Measurements from ENCODE around the gene ASGR1. TPM values are rescaled to one million over a fixed set of nuclear protein-coding genes. Genes with fewer than 3 reads are reported as not detected.
"Not testable (repeated sequence)": the region's sequence is repeated elsewhere in the genome, so short reads cannot be mapped to it uniquely, and the experiment has no call there.

The ASGR1 gene
- total RNA-seq, 2 donors from 2014 or later = 0.95 TPM; not detected in 1

GRCh38 chr17:7173687-7174602, 5.2 kb downstream of the ASGR1 start:
- Mint-ChIP-seq H3K4me1 (ENCODE audit: low read depth in 2 of 2) (peaks cover 6 to 7% of the 10 kb centered on the region in 2 donors), H3K27me3 (peaks cover 6 to 8% of the 10 kb centered on the region in 2 donors), H3K27ac (no peak overlapping the region), H3K36me3 (no peaks in the 10 kb centered on the region), H3K9me3 (no peaks in the 10 kb centered on the region), H3K4me3 (no peak overlapping the region)
- DNase-seq (ENCODE audit: low spot score) (no peak), ATAC-seq (peak; percentile 55 to 80)

GRCh38 chr17:7172522-7173191, 6.5 kb downstream of the ASGR1 start:
- not testable (repeated sequence) for H3K27me3 Mint-ChIP-seq; H3K9me3 Mint-ChIP-seq; H3K4me3 Mint-ChIP-seq; DNase-seq (ENCODE audit: low spot score); H3K36me3 Mint-ChIP-seq; H3K4me1 Mint-ChIP-seq (ENCODE audit: low read depth in 2 of 2); ATAC-seq; H3K27ac Mint-ChIP-seq

GRCh38 chr17:7169565-7169908, 9.6 kb downstream of the ASGR1 start:
- H3K27me3 Mint-ChIP-seq; DNase-seq (ENCODE audit: low spot score); H3K9me3 Mint-ChIP-seq; H3K27ac Mint-ChIP-seq; H3K4me3 Mint-ChIP-seq; H3K4me1 Mint-ChIP-seq (ENCODE audit: low read depth in 2 of 2); ATAC-seq; H3K36me3 Mint-ChIP-seq: not testable (repeated sequence)

GRCh38 chr17:7168841-7169564, 10.2 kb downstream of the ASGR1 start:
- H3K9me3 Mint-ChIP-seq; H3K36me3 Mint-ChIP-seq; H3K4me3 Mint-ChIP-seq; ATAC-seq; H3K27me3 Mint-ChIP-seq; H3K27ac Mint-ChIP-seq; DNase-seq (ENCODE audit: low spot score); H3K4me1 Mint-ChIP-seq (ENCODE audit: low read depth in 2 of 2): not testable (repeated sequence)

- H3K27ac Mint-ChIP-seq = no peak overlapping the region
- no peak for DNase-seq (ENCODE audit: low spot score)
- H3K9me3 Mint-ChIP-seq = no peaks in the 10 kb centered on the region
- ATAC-seq = no peak
- H3K4me3 Mint-ChIP-seq = no peak overlapping the region
- no peaks in the 10 kb centered on the region for H3K4me1 Mint-ChIP-seq (ENCODE audit: low read depth in 2 of 2)
- H3K36me3 Mint-ChIP-seq = no peaks in the 10 kb centered on the region
- H3K27me3 Mint-ChIP-seq = peaks cover 0 to 11% of the 10 kb centered on the region in 2 donors
Measured at GRCh38 chr17:7167832-7168231, 11.3 kb downstream of the ASGR1 start.

GRCh38 chr17:7166873-7167272, 12.3 kb downstream of the ASGR1 start:
- no peak overlapping the region for H3K4me3 Mint-ChIP-seq
- no peak overlapping the region for H3K27ac Mint-ChIP-seq
- no peaks in the 10 kb centered on the region for H3K36me3 Mint-ChIP-seq
- peaks cover 0 to 13% of the 10 kb centered on the region in 2 donors for H3K27me3 Mint-ChIP-seq
- ATAC-seq = no peak
- H3K4me1 Mint-ChIP-seq (ENCODE audit: low read depth in 2 of 2) = no peaks in the 10 kb centered on the region
- no peaks in the 10 kb centered on the region for H3K9me3 Mint-ChIP-seq
- no peak for DNase-seq (ENCODE audit: low spot score)

- H3K36me3 Mint-ChIP-seq; DNase-seq (ENCODE audit: low spot score); H3K4me3 Mint-ChIP-seq; H3K27ac Mint-ChIP-seq; H3K4me1 Mint-ChIP-seq (ENCODE audit: low read depth in 2 of 2); H3K9me3 Mint-ChIP-seq; ATAC-seq: not testable (repeated sequence)
- H3K27me3 Mint-ChIP-seq = peaks cover 17 to 24% of the 10 kb centered on the region in 2 donors
Measured at GRCh38 chr17:7159571-7159970, 19.6 kb downstream of the ASGR1 start.

GRCh38 chr17:7158424-7158823, 20.7 kb downstream of the ASGR1 start:
- peaks cover 22 to 30% of the 10 kb centered on the region in 2 donors for H3K27me3 Mint-ChIP-seq
- not testable (repeated sequence) for H3K27ac Mint-ChIP-seq; H3K4me3 Mint-ChIP-seq; DNase-seq (ENCODE audit: low spot score); H3K9me3 Mint-ChIP-seq; H3K4me1 Mint-ChIP-seq (ENCODE audit: low read depth in 2 of 2); ATAC-seq; H3K36me3 Mint-ChIP-seq

- no peak overlapping the region for H3K27ac Mint-ChIP-seq
- no peak overlapping the region for H3K4me3 Mint-ChIP-seq
- no peaks in the 10 kb centered on the region for H3K36me3 Mint-ChIP-seq
- DNase-seq (ENCODE audit: low spot score) (no peak), ATAC-seq (no peak)
- no peaks in the 10 kb centered on the region for H3K9me3 Mint-ChIP-seq
- H3K27me3 Mint-ChIP-seq = peaks cover 23 to 35% of the 10 kb centered on the region in 2 donors
- H3K4me1 Mint-ChIP-seq (ENCODE audit: low read depth in 2 of 2) = no peaks in the 10 kb centered on the region
Measured at GRCh38 chr17:7156342-7156940, 22.7 kb downstream of the ASGR1 start.

- Mint-ChIP-seq H3K9me3 (no peaks in the 10 kb centered on the region), H3K27me3 (peaks cover 6 to 7% of the 10 kb centered on the region in 2 donors), H3K27ac (no peak overlapping the region), H3K4me3 (no peak overlapping the region), H3K36me3 (no peaks in the 10 kb centered on the region), H3K4me1 (ENCODE audit: low read depth in 2 of 2) (no peaks in the 10 kb centered on the region)
- no peak for ATAC-seq
- DNase-seq (ENCODE audit: low spot score) = no peak
Measured at GRCh38 chr17:7147772-7148171, 31.4 kb downstream of the ASGR1 start.

GRCh38 chr17:7146115-7146514, 33.1 kb downstream of the ASGR1 start:
- ATAC-seq (no peak), DNase-seq (ENCODE audit: low spot score) (no peak)
- H3K27me3 Mint-ChIP-seq = peaks cover 0 to 2% of the 10 kb centered on the region in 2 donors
- H3K9me3 Mint-ChIP-seq = no peaks in the 10 kb centered on the region
- no peaks in the 10 kb centered on the region for H3K4me1 Mint-ChIP-seq (ENCODE audit: low read depth in 2 of 2)
- H3K27ac Mint-ChIP-seq = no peak overlapping the region
- H3K4me3 Mint-ChIP-seq = no peak overlapping the region
- no peaks in the 10 kb centered on the region for H3K36me3 Mint-ChIP-seq

GRCh38 chr17:7144213-7144612, 35.0 kb downstream of the ASGR1 start:
- ATAC-seq = no peak

GRCh38 chr17:7141824-7142223, 37.3 kb downstream of the ASGR1 start:
- Mint-ChIP-seq H3K27me3 (peaks cover 0 to 6% of the 10 kb centered on the region in 2 donors), H3K27ac (no peak overlapping the region), H3K4me3 (no peak overlapping the region), H3K4me1 (ENCODE audit: low read depth in 2 of 2) (no peaks in the 10 kb centered on the region), H3K36me3 (no peaks in the 10 kb centered on the region), H3K9me3 (no peaks in the 10 kb centered on the region)
- DNase-seq (ENCODE audit: low spot score) (no peak), ATAC-seq (no peak)

More at GRCh38 chr17:7144213-7144612, 35.0 kb downstream of the ASGR1 start:
- DNase-seq (ENCODE audit: low spot score) = no peak
- Mint-ChIP-seq H3K36me3 (no peaks in the 10 kb centered on the region), H3K27ac (no peak overlapping the region), H3K9me3 (no peaks in the 10 kb centered on the region), H3K27me3 (peaks cover 0 to 5% of the 10 kb centered on the region in 2 donors), H3K4me3 (no peak overlapping the region), H3K4me1 (ENCODE audit: low read depth in 2 of 2) (no peaks in the 10 kb centered on the region)

Data from natural killer cell treated with Interleukin-12 subunit alpha and Interleukin-12 subunit beta and Interleukin-15 and Interleukin-18, amount 100 ng/mL, for 72 hours (primary cell).